Endothelial cell of umbilical vein (primary cell): ENCODE data around the gene GCLC. TPM values are rescaled to one million over a fixed set of nuclear protein-coding genes. Genes with fewer than 3 reads are reported as not detected.

Source experiments
- BruUV-seq: library from RNA; stranded (reverse); fragments of 400-500 nt; replicated peaks from 2 replicates; lab custom pipeline; 2021; lab: Mats Ljungman, UMichigan
- CTCF ChIA-PET: fragments of 300-600, 350-600 bp; sonication (Branson Sonifier 250); formaldehyde crosslinking; loops from one replicate; lab custom pipeline; 2021; ENCODE audit warnings: antibody characterized with exemption, inconsistent platforms; lab: Charles Lee
- POLR2A ChIA-PET: fragments of 300-600, 350-600 bp; sonication (Branson Sonifier 250); formaldehyde crosslinking; loops from one replicate; lab custom pipeline; 2021; ENCODE audit warnings: antibody characterized with exemption, inconsistent platforms; lab: Charles Lee
- DNase-seq: peaks from one replicate; pipeline ENCODE4 v3.0.0-alpha.2; 2011; ENCODE audit warnings: low read depth, low spot score
- FAIRE-seq: peaks from 2 replicates; lab custom pipeline; 2011; peaks lifted over from hg19 to GRCh38; lab: Jason Lieb, UNC
- H2AFZ ChIP-seq: 2 replicates; pipeline ENCODE4 v1.6.0; 2012; ENCODE audit warnings: low read depth, low read length, control low read depth, inconsistent platforms
- H3K27ac ChIP-seq: 2 replicates; pipeline ENCODE4 v1.5.1; 2011; ENCODE audit warnings: low read depth, mild to moderate bottlenecking, control low read depth, low read length, moderate library complexity; ENCODE audit not compliant: insufficient read depth
- H3K27me3 ChIP-seq, 2 experiments: 2 replicates each; pipeline versions ENCODE4 v1.6.0 to v1.6.1; 2011; ENCODE audit warnings: low read length in 2 of 2, mixed read lengths in 1 of 2; ENCODE audit not compliant: control insufficient read depth in 2 of 2, insufficient read depth in 2 of 2
- H3K36me3 ChIP-seq, 2 experiments: 2 replicates in 1 of 2; 3 replicates in 1 of 2; pipeline ENCODE4 v1.5.1; 2011; ENCODE audit warnings: low read length in 2 of 2, mild to moderate bottlenecking in 1 of 2, moderate library complexity in 1 of 2; ENCODE audit not compliant: control insufficient read depth in 2 of 2, insufficient read depth in 2 of 2; ENCODE audit errors: extremely low read depth in 1 of 2
- H3K4me1 ChIP-seq: 3 replicates; pipeline ENCODE4 v1.5.1; 2011; ENCODE audit warnings: mild to moderate bottlenecking, low read length; ENCODE audit not compliant: control insufficient read depth, insufficient read depth; ENCODE audit errors: extremely low read depth
- H3K4me2 ChIP-seq: 2 replicates; pipeline ENCODE4 v1.6.1; 2011; ENCODE audit warnings: low read length, control low read depth, mixed read lengths; ENCODE audit not compliant: insufficient read depth
- H3K4me3 ChIP-seq, 3 experiments: fragments of 200-600 bp in 1 of 3; sonication (generic), shearing (Covaris generic) in 1 of 3; replicated peaks in 1 of 3; 2 replicates each; pipeline ENCODE4 v1.5.1; 2011 to 2016; ENCODE audit warnings: control low read depth in 3 of 3, low read length in 3 of 3, mild to moderate bottlenecking in 2 of 3, inconsistent platforms in 1 of 3, low read depth in 1 of 3, moderate library complexity in 1 of 3; ENCODE audit not compliant: insufficient read depth in 1 of 3
- H3K79me2 ChIP-seq: 2 replicates; pipeline ENCODE4 v1.6.0; 2012; ENCODE audit warnings: low read length, inconsistent platforms; ENCODE audit not compliant: control insufficient read depth, insufficient read depth
- H3K9ac ChIP-seq: replicated peaks from 2 replicates; pipeline ENCODE3; 2011; ENCODE audit warnings: low read length, control low read depth; ENCODE audit not compliant: insufficient read depth; ENCODE audit errors: extremely low read depth
- H3K9me1 ChIP-seq: replicated peaks from 3 replicates; pipeline ENCODE4 v1.6.0; 2011; ENCODE audit warnings: mild to moderate bottlenecking, low read length; ENCODE audit not compliant: control insufficient read depth, insufficient read depth; ENCODE audit errors: extremely low read depth
- H3K9me3 ChIP-seq: replicated peaks from 2 replicates; pipeline ENCODE4 v1.5.1; 2012; ENCODE audit warnings: low read length, inconsistent platforms; ENCODE audit not compliant: control insufficient read depth, insufficient read depth
- H4K20me1 ChIP-seq: replicated peaks from 2 replicates; pipeline ENCODE3; 2011; ENCODE audit warnings: mild to moderate bottlenecking, low read length; ENCODE audit not compliant: control insufficient read depth, insufficient read depth; ENCODE audit errors: extremely low read depth
- CTCF ChIP-seq, 2 donors: IDR thresholded peaks; 1 replicate in 1 of 2; 2 replicates in 1 of 2; pipeline ENCODE4 v1.5.1; 2011; ENCODE audit warnings: low read length in 2 of 2, mild to moderate bottlenecking in 2 of 2, moderate library complexity in 2 of 2, control low read depth in 1 of 2, inconsistent platforms in 1 of 2, low read depth in 1 of 2; ENCODE audit not compliant: insufficient read depth in 1 of 2; ENCODE audit errors: extremely low read depth in 1 of 2
- FOS ChIP-seq: IDR thresholded peaks from 2 replicates; pipeline ENCODE4 v1.6.1; 2011; ENCODE audit warnings: mild to moderate bottlenecking, low read length, moderate library complexity, borderline replicate concordance; ENCODE audit not compliant: insufficient read depth
- GATA2 ChIP-seq: IDR thresholded peaks from 2 replicates; pipeline ENCODE4 v1.7.0; 2011; ENCODE audit warnings: low read depth, mild to moderate bottlenecking, moderate library complexity, mixed read lengths, low read length; ENCODE audit not compliant: insufficient read length, insufficient read depth
- MYC ChIP-seq: IDR thresholded peaks from one replicate; pipeline ENCODE4 v1.6.1; 2011; ENCODE audit warnings: mild to moderate bottlenecking, low read depth, low read length
- POLR2A ChIP-seq: IDR thresholded peaks from 2 replicates; pipeline ENCODE4 v1.6.1; 2012; ENCODE audit warnings: low read depth, mild to moderate bottlenecking, control low read depth, low read length
- POLR2AphosphoS5 ChIP-seq: IDR thresholded peaks from 2 replicates; pipeline ENCODE4 v1.6.1; 2012; ENCODE audit warnings: low read depth, mild to moderate bottlenecking, control low read depth, low read length, moderate library complexity; ENCODE audit not compliant: insufficient read depth
- dilution Hi-C: fragments of 300-500 bp; cut with MboI; formaldehyde crosslinking; loops from one replicate; pipeline ENCODE4 v1.15.0; 2019; ENCODE audit warnings: low sequenced_read_pairs; ENCODE audit not compliant: extremely low pct_ligation_motif_present
- intact Hi-C: fragments of 100-400 bp; cut with micrococcal nuclease; formaldehyde crosslinking; loops from one replicate; pipeline ENCODE4 v1.10.0; 2022
- polyA plus RNA-seq, 4 experiments: library from polyadenylated mRNA; depleted of rRNA in 3 of 4; stranded (reverse) in 3 of 4; unstranded in 1 of 4; fragments of >200 nt; gene quantifications; 2 replicates each; pipeline versions ENCODE4 v1.2.1 to v1.2.3, GENCODE V29; 2011 to 2012; ENCODE audit warnings: missing spikeins in 1 of 4
- total RNA-seq: library from RNA; stranded (reverse); gene quantifications from 2 replicates; pipeline ENCODE4 v1.2.3, GENCODE V29; 2021
- TF ChIP-seq, protein P1 (sequence below): IDR thresholded peaks from 2 replicates; pipeline ENCODE4 v1.6.1; 2011; ENCODE audit not compliant: insufficient read depth, insufficient read length

Gene GCLC
- total and polyA plus RNA-seq, 2 donors (not counting 3 experiments of a cell fraction or from before 2014, with no cell fraction given) = 7.3 to 22.8 TPM

DNA sequence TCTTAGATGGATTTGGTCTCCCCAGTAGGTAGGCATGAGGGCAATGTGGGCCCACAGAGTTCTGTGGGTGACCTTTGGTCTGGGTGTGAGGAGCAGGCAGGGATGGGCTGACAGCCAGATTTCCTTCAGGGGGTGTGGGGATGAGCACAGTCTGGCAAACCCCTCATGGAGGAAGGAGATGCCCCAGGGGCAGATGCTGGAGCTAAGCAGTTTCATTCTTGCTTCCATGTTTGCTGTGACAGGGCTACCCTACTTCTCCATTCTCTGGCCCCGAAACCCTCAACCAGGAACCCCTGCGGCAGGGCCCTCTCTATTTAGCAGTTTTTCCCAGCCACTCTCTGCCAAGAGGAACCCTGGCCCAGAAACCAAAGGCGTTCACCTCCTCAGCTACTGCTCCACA lies 40.4 kb downstream of the GCLC start:
- Histone ChIP-seq H3K4me1 (no peaks in the 10 kb centered on the region), H2AFZ (no peak overlapping the region), H3K79me2 (no peaks in the 10 kb centered on the region), H3K36me3 (peaks cover 2 to 17% of the 10 kb centered on the region in 2 experiments), H3K9ac (no peak overlapping the region), H3K4me3 (no peak overlapping the region), H4K20me1 (no peaks in the 10 kb centered on the region), H3K27ac (no peak overlapping the region), H3K27me3 (no peaks in the 10 kb centered on the region), H3K9me3 (no peaks in the 10 kb centered on the region), H3K9me1 (no peaks in the 10 kb centered on the region), H3K4me2 (no peak overlapping the region)
- dilution Hi-C loops = no loop called here
- intact Hi-C loops = no loop called here
- ChIA-PET POLR2A (no interaction called here), CTCF (interaction anchor here (1.5 to 3.4 kb wide), 4 partner anchors 11 to 224 kb away, joined by 3 to 15 read pairs (median 3); no protein-coding TSS in a partner anchor)
- no TSS peak for BruUV-seq
- TF ChIP-seq POLR2AphosphoS5 (no peak), POLR2A (no peak), CTCF (IDR thresholded peaks at IDR 0.05; ENCODE audit: extremely low read depth in 1 of 2, insufficient read depth in 1 of 2, low read depth in 1 of 2, low read length in 2 of 2) (no peak), FOS (no peak), MYC (no peak), GATA2 (no peak)
- TF ChIP-seq, protein P1, sequence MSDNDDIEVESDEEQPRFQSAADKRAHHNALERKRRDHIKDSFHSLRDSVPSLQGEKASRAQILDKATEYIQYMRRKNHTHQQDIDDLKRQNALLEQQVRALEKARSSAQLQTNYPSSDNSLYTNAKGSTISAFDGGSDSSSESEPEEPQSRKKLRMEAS = no peak
- no peak for FAIRE-seq
- DNase-seq = no peak
